Fibroblast of skin of right quadriceps (primary cell): Measurements from ENCODE around the gene ABCD4.
"Not testable (repeated sequence)": the region's sequence is repeated elsewhere in the genome, so short reads cannot be mapped to it uniquely, and the experiment has no call there.

Experiments used
- DNase-seq: peaks from one replicate; pipeline ENCODE4 v3.0.0-alpha.2; 2013

ABCD4 gene

DNA sequence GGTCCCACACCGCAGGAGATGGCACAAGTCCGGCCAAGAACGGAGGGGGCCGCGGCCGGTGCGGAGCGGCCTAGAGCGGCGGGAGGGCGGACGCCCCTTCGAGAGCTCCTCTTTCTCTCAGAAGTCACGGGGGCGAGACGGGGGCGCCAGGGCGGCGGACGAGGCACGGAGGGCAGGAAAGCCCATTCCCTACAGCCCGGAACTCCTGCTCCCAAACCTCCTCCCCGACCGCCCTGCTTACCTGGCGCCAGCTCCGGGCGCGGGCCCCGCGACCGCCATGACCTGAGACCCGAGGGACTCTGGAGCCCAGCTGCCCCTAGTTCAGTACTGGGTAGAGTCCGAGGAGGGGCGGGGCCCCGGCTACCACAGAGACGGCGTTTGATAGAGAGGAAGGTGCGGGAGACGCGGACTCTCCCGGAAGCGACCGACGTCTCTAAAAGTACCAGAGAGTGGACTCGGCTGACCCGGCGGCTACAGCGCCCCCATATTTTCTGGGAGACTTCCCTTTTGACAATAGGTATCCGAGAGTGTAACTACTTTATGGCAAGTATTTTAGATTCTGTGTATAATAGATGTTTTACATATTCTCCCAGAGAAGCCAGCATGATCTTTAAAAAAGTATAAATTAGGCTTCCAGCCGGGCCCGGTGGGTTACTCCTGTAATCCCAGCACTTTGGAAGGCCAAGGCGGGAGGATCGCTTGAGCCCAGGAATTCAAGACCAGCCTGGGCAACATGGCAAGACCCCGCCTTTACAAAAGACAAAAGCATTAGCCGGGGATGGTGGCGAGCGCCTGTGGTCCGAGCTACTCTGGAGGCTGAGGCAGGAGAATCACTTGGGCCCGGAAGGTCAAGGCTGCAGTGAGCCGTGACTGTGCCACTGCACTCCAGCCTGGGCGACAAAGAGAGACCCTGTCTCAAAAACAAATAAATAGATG, at the start of gene ABCD4:
TSS of gene ABCD4 (minus strand) at position 301 of the 936 bp plus-strand sequence. CDS start at position 279, 22 bp downstream.
- peak; percentile 91 for DNase-seq

DNA sequence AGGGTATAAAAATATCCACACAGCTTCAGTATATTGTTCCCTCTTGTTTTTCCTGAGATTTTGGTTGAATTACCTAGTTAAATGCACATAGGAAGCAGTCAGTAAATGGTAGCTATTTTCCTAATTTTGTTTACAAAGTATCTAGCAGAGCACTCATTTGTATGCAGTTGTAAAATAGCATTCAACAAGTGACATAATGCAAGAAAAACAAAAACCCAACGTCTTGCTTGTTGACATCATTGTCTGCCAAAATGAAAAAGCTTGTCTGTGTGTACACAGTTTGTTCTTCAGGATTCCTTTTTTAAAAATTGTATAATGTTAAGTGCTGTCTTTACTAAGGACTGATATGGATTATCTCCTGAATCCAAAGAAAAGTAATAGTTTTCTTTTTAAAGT, 48.2 kb upstream of the ABCD4 start:
- no peak for DNase-seq

DNA sequence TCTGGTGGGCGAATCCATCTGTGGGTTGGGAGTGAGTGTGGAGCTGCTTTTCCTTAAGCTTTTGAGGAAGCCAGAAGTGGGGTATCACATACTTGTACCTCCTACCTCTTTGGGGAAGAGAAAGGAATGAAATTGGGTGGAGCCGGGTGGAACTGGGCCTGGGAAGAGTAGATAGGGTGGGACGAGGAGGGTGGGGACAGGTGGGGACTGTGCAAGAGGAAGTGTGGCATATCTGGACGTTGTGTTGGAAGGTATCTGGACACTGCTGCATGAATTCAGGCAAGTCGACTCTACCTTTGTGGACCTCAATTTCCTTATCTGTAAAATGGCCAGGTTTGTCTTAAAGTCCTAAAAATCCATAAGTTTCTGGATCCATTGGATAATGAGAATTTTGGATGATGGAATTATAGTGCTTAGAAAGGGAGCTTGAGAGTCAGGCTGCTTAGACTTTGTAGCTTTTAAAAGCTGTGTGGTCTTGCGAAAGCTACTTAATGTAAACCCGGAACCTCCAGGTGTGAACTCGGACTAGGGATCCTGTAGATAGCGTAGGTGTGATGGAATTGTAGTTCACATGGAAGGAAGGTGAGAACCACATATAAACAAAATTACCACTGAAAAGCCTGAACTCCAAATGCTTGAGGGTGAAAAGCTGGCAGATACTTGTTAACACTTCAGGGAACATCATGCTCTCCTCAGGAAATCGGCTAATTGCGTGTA, 47.6 kb upstream of the ABCD4 start:
- DNase-seq = no peak

DNA sequence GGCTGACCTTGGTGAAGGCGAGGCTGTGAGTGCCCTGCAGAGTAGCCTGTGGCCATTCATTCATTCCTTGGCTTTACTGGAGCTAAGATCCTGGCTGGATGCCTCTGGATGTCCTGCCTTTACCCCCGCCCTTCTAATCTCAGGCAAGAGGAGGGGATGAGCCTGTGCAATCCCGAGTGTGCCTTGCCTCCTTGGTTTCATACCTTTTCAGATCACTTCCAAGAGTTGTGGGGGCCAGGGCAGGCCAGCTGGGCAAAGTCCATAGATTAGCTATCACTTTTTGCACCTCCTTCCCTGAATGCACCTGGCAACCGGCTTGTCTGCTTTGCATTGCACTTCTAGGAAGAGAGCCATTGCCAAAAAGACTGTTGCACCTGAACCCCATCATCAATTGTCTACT, 47.0 kb upstream of the ABCD4 start:
- DNase-seq = no peak

DNA sequence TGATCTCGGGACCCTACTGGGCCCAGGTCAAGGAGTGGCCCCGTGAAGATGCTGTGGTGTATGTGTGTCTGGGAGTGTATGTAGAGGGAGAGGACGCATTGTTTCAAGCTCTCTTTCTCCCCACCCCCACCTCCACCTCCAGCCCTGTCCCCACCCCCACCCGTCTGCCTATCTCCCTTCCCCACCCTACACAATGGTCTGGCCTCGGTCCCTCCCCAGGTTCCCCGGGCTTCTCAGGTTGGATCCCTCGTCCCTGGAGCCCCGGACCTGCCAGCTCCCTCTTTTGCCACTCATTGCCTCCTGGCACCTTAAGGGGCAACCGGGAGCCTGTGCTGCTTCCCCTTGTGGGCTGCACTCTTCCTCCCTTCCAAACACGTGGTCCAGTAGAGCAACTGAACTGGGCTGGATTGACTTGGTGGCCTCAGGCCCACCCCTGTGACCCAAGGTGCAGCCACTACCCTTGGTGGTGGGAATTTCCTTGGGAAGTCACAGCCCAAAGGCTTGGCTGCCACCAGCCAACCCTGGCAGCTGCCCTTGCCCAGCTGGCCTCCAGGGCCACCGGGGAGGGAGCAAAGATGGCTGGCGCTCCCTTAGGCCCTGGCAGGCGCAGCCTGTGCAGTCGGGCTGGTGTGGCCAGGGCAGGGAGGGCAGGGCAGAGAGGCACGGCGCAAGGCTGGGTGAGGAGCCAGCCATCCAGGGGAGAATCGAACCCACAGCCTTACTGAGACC, 46.2 kb upstream of the ABCD4 start:
- DNase-seq = no peak

DNA sequence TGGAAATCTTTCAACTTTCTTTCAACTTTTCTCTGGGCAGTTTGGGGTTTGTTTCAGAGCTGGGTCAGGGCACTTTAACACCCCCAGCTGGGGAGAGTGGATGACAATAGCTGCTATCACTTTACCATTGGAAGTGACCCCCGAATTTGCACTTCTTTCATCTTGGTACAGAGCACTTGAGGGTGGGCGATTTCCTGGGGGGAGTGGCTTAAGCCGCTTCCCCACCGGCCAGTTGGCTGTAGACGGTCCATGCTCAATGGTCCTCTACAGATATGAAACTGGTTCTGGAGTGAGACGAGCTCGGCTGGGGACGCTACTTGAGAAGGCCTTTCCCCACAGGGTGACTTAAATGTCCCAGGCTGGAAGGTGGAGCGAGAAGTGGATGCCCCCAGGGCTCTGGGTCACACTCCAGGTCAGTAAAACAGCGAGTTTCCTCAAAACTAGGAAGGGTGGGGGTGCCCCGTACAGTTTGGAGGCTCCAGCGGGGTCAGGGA, 45.6 kb upstream of the ABCD4 start, which contains the start of gene VRTN:
TSS of gene VRTN (plus strand) at position 231 of the 494 bp plus-strand sequence. CDS start 8,313 bp downstream, outside the sequence.
- DNase-seq = no peak

DNA sequence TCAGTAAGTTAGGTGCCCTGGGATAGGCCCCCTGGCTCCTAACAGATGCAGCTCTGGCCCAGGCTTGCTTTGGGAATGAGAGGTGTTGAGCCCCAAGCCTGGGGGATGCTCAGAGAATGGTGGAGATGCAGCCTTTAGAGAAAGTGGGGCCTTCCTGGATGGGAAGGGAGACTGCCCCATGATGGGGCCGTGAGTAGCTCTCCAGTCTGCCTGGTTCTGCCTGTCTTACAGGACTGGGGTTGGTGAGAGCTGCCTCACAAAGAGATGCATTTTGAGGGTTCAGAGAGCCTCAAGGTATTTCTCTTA, 45.0 kb upstream of the ABCD4 start:
- no peak for DNase-seq

DNA sequence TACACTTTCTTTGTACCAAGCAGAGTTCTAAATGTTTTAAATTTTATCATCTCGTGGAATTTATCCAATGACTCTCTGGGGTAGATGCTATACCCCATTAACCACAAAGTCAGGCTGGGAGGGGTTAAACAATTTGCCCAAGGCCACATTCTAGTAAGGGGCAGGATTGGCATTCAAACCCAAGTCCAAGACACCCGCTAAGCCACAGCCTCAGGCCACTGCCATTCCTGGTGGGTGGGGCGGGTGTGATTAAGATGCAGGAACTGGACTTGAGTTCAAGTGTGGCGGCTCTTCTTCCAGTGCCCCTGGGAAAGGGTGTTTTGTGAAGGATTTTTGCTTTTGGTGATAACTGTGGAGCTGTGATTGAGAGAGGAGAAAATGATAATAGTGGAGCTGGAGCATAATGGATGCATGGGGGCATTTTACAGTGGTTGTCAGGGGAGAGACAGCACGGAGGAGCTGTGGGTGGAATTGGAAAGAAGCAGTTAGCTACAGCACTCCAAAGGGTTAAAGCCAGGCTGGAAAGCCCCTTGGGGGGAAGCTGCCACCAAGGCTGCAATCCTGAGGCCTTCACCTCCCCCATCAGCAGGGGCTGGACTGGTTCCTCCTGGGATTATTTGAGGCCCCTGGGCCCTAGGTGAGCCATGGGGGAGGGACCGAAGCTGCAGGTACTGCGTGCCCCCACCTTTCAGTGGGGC, 44.5 kb upstream of the ABCD4 start:
- no peak for DNase-seq

DNA sequence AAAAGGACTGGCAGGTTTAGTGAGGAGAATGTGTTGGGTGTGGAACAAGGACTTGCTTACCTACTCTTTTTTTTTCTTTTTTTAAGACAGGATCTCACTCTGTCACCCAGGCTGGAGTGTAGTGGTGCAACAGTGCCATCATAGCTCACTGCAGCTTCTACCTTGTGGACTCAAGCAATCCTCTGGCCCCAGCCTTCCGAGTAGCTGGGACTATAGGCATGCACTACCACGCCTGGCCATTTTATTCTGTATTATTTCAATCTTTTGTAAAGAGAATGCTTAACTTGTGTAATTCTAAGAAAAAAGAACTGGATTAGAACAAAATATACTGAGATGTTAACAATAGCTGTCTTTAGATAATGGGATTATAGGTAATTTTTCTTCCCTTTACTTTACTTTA, 43.6 kb upstream of the ABCD4 start:
- DNase-seq = no peak

DNA sequence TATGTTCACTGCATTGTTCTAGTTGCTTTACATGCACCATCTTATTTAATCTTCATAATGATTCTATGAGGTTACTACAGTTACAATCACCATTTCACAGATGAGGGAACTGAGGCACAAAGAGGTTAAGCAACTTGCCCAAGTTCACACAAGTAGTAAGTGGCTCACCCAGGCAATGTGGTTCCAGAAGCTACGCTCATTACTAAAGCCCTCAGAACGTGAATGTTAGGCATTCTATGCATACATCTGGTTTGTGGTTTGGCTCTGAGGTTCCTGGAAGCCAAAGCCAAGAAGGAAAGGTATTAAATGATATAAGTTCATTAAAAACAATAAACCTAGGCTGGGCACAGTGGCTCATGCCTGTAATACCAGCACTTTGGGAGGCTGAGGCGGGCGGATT, 31.2 kb upstream of the ABCD4 start:
- peak; percentile 78 for DNase-seq

DNA sequence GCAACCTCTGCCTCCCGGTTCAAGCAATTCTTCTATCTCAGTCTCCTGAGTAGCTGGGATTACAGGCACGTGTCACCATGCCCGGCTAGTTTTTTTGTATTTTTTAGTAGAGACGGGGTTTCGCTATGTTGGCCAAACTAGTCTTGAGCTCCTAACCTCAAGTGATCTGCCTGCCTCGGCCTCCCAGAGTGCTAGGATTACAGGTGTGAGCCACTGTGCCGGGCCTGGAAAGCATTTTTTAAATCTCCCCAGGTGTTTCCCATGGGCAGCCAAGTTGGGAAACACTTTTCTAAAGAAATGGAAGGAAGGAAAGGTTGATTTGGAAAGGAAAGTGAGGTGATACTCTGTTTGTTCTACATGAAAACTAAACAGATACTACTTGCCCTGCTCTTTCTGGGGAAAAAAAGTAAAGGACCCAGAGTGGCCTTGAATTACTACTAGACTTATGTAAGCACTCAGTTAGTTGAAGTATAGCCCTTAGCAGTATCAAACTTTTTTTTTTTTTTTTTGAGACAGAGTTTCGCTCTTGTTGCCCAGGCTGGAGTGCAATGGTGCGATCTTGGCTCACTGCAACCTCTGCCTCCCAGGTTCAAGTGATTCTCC, 27.3 kb upstream of the ABCD4 start:
- DNase-seq = not testable (repeated sequence)

DNA sequence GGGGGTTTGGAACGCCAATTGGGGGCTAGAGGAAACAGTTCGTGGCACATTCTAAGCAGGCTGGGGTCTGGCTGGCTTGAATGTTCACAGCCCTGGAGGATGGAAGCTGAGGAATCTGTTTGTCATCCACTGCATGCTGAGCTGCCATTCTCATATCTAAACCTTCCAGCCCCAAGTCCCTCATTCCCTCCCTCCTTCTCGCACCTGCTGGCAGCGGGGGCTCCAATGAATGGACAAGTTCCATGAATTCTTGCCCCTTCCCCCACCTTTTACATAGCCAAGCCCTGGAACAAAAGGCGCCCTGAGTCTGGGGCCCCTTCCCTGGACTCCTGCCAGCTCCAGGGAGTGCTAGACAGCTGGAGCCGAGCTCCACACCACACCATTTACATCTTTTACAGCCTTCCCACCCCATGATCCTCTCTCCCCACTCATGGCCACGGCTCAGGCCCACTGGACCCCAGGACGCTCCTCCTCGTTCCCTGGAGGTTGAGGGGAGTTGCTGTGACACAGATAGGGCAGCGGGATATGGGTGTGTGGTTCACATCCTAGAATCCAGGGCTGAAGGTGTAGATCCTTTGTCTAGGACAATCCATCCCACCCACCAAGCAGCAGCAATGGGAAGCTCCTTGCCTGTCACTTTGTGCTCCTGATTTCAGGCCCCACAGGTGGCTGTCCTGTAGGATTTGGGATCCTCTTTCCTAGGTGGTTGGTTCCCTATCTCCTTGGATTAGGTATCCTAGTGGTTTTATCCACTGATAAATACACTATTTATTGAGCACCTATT, 23.8 kb upstream of the ABCD4 start:
- no peak for DNase-seq

DNA sequence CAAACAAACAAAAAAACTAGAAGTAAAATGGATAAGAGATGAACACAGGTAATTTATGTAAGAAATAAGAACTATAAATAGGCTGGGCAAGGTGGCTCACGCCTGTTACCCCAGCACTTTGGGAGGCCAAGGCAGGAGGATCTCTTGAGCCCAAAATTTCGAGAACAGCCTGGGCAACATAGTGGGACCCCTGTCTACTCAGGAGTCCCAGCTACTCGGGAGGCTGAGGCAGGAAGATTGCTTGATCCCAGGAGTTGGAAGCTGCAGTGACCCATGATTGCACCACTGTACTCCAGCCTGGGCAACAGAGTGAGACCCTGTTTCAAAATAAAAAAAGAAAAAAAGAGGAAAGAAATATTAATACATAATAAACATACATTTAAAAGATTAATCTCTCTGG, 22.7 kb upstream of the ABCD4 start:
- DNase-seq = no peak

DNA sequence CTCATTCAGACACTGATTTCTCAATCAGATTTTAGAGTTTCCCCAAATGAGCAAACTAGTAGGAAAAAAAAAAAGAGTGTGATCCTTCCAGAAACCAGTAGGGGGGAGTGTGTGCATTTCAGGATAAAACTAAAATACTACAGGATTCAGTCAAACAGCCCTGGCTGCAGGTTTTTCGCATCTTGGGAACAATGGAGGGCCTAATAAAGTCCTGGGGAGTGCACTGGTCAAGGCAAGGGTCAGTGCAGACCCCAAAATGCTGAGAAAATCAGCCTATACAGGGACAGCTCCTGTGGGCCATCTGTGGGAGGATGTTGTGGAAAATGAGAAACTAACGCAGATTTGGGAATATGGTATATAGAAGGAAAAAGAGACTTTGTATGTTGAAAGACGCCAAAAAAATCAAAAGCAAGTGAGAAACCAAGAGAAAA, 22.2 kb upstream of the ABCD4 start:
- DNase-seq = peak; percentile 23

DNA sequence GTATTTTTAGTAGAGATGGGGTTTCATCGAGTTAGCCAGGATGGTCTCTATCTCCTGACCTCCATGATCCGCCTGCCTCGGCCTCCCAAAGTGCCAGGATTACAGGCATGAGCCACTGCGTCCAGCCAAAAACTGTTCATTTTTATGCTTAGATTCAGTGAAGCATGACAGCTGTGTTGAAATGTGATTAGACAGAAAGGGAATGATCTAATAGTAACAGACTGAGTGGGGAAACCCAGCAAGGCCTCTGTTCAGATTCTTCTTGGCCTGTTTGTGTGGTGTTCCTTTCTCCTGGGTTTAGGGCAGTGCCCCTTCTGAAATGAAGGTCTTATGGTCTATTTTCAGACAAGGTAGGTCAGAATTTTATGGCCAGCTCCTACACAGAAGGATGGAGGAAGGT, 11.8 kb upstream of the ABCD4 start:
- no peak for DNase-seq

DNA sequence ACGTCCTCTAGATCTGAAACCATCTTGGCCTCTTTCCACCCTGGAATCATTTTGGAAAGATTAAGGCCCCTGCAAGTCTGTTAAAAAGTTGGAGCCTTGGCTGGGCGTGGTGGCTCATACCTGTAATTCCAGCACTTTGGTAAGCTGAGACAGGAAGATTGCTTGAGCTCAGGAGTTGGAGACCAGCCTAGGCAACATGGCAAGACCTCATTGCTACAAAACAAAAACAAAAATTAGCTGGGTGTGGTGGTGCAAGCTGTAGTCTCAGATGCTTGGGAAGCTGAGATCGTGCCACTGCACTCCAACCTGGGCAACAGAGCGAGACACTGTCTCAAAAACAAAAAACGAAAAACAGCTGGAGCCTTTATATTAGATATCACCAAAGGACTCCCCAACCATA, 10.9 kb upstream of the ABCD4 start:
- DNase-seq = no peak

DNA sequence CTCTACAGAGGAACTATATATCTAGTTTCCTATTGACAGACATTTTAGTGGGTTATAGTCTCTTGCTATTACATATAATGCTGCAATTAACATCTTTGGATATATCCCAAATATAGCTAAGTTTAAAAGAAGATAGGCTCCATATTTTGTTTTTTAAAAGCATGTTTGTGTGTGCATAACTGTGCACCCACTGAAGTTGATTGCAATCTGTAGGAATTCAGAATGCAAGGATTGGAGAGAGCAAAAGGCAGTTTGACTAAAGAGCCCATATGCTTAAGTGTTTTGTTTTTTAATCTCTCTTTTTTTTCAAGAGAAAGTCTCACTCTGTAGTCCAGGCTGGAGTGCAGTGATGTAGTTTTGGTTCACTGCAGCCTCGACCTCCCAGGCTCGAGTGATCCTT, 9.4 kb upstream of the ABCD4 start:
- no peak for DNase-seq

DNA sequence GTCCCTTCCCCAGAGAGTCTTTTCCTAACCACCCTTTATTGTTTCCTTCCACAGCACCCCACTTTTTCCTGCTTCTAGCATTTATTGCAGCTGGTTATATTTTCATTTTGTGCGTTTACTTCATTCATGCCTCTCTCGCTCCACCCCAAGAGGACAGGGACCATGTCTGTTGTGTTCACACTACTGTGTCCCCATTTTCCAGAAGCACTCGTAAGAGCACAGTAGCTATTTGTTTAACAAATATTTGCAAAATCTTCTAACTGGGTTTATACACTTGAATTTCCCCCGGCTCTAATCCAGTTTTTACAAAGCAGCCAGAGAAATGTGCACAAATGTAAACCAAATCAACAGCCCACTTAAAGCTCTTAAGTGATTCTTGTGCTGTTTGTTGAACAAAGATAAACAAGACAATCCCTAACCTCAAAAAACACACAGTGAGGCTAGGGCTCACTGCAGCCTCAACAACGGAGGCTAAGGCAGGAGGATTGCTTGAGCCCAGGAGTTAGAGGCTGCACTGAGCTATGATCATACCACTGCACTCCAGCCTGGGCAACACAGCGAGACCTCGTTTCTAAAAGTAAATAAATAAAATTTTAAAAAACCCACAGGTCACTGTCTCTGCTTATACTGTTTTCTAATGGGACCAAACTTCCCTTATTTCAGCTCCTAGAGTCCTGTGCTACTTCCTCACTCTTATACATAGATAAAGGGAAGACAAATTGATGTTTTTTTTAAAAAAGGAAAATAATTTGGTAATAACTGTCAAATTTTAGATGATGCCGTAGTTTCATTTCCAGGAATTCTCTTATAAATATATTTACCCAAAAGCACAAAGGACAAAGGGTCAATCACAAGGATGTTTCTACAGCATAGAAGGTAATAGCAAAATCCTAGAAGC, 6.6 kb upstream of the ABCD4 start:
- DNase-seq = no peak

DNA sequence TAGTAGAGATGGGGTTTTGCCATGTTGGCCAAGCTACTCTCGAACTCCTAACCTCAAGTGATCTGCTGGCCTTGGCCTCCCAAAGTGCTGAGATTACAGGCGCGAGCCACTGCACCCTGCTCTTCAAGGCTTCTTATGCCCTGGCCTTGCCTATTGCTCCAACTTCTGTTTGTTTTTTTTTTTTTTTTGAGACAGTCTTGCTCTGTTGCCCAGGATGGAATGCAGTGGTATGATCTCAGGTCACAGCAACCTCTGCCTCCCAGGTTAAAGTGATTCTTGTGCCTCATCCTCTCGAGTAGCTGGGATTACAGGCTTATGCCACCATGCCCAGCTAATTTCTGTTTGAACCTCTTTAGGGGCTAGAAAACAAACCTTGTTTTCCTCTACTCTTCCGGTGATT, 6.0 kb upstream of the ABCD4 start:
- no peak for DNase-seq

DNA sequence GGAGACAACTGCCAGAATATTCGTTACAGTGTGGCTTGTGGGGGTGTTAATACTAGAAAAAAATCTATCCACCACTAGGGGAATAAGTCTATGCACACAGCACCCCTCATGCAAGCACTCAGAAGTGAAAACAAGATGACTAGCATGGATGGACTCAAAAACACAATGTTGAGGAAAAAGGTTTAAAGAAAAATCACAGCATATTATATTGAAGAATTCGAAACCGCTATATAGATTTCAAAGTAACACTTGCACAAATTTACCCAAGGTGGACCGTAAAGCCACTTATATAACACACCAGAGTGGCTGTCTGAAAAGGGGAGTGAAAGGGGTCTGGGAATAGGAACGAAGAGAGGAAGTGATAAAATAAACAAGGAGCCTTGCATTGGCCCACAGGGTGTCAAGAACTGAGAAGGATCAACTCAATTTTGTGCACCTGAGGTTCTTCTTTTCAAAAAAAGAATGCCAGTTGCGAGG, 544 bp downstream of the ABCD4 start:
- peak; percentile 53 for DNase-seq
